ENCODE results near the gene MAP3K12.

DNA sequence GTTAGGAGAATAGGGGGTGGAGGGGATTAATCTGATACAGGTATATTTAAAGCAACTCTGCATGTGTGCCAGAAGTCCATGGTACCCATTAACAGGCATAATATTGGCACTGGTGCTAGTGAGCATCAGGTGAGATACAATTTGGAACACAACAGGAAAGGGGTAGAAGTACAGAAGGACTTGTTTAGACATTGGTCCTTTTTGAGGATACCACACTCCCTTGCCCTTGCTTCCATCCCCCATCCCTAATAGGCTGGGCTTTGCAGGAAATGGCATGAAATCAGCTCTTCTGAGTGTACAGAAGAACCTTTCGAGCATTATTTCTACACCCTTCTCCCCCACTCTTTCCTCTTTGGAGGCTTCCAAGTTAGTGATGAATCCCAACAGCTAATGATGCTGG lies 31.0 kb downstream of the MAP3K12 start:
- TF ChIP-seq, protein P1, sequence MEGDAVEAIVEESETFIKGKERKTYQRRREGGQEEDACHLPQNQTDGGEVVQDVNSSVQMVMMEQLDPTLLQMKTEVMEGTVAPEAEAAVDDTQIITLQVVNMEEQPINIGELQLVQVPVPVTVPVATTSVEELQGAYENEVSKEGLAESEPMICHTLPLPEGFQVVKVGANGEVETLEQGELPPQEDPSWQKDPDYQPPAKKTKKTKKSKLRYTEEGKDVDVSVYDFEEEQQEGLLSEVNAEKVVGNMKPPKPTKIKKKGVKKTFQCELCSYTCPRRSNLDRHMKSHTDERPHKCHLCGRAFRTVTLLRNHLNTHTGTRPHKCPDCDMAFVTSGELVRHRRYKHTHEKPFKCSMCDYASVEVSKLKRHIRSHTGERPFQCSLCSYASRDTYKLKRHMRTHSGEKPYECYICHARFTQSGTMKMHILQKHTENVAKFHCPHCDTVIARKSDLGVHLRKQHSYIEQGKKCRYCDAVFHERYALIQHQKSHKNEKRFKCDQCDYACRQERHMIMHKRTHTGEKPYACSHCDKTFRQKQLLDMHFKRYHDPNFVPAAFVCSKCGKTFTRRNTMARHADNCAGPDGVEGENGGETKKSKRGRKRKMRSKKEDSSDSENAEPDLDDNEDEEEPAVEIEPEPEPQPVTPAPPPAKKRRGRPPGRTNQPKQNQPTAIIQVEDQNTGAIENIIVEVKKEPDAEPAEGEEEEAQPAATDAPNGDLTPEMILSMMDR (IDR thresholded peaks at IDR 0.05; ENCODE audit: low read depth, low read length, poor library complexity, severe bottlenecking) = no peak
- no peak for TF ChIP-seq EZH2phosphoT487 (IDR thresholded peaks at IDR 0.05; ENCODE audit: borderline replicate concordance, low read length)
